B cell (primary cell): ENCODE results near the gene HOXB3. TPM values are rescaled to one million over a fixed set of nuclear protein-coding genes. Genes with fewer than 3 reads are reported as not detected.
A peak's percentile ranks its signal among the peaks of the same experiment; 100 is the strongest.

Source experiments
- ATAC-seq: fragments of 200-7000 bp; cut with Tn5 transposase; one replicate; pipeline ENCODE4 v1.10.0; 2021; ENCODE audit warnings: low read depth, mild to moderate bottlenecking, moderate number of reproducible peaks, moderate library complexity
- CTCF ChIA-PET: fragments of 350-600 bp; sonication (Branson Sonifier 250); formaldehyde crosslinking; loops from one replicate; lab custom pipeline; 2021; ENCODE audit warnings: antibody characterized with exemption, inconsistent platforms; lab: Charles Lee
- POLR2A ChIA-PET: fragments of 350-600 bp; sonication (Branson Sonifier 250); formaldehyde crosslinking; loops from one replicate; lab custom pipeline; 2021; ENCODE audit warnings: antibody characterized with exemption; lab: Charles Lee
- DNase-seq: peaks from one replicate; pipeline ENCODE4 v3.0.0; 2013
- H2AFZ ChIP-seq: 2 replicates; pipeline ENCODE4 v1.6.1; 2012; ENCODE audit warnings: mild to moderate bottlenecking, low read depth, low read length; ENCODE audit not compliant: insufficient read depth, poor library complexity, severe bottlenecking
- H3K27ac ChIP-seq, 2 donors: 1 replicate in 1 of 2; 2 replicates in 1 of 2; pipeline ENCODE4 v1.5.1; 2012 to 2013; ENCODE audit warnings: low read length in 2 of 2, mild to moderate bottlenecking in 2 of 2, moderate library complexity in 1 of 2
- H3K27me3 ChIP-seq, 4 experiments: fragments of 200-600 bp in 1 of 4; sonication (generic) in 1 of 4; replicated peaks in 1 of 4; 1 replicate in 2 of 4; 2 replicates in 2 of 4; pipeline versions ENCODE4 v1.6.1 to v1.7.0; 2013 to 2016; ENCODE audit warnings: low read length in 3 of 4, mild to moderate bottlenecking in 2 of 4, mixed read lengths in 1 of 4, moderate library complexity in 1 of 4; ENCODE audit not compliant: insufficient read depth in 4 of 4, control insufficient read depth in 3 of 4; ENCODE audit errors: control extremely low read depth in 1 of 4
- H3K36me3 ChIP-seq, 2 experiments: replicated peaks in 1 of 2; 1 replicate in 1 of 2; 2 replicates in 1 of 2; pipeline versions ENCODE4 v1.6.1 to v1.7.1; 2013; ENCODE audit warnings: low read length in 1 of 2; ENCODE audit not compliant: insufficient read depth in 2 of 2, control insufficient read depth in 1 of 2; ENCODE audit errors: control extremely low read depth in 1 of 2, extremely low read depth in 1 of 2
- H3K4me1 ChIP-seq, 2 donors: fragments of 200-600 bp in 1 of 2; sonication (generic) in 1 of 2; 1 replicate in 1 of 2; 2 replicates in 1 of 2; pipeline versions ENCODE4 v1.5.1 to v1.6.1; 2013 to 2017; ENCODE audit warnings: low read length in 2 of 2; ENCODE audit not compliant: control insufficient read depth in 2 of 2, insufficient read depth in 2 of 2
- H3K4me2 ChIP-seq: replicated peaks from 2 replicates; pipeline ENCODE3; 2012; ENCODE audit warnings: mild to moderate bottlenecking, low read depth, low read length; ENCODE audit not compliant: poor library complexity, severe bottlenecking
- H3K4me3 ChIP-seq, 5 experiments: fragments of 200-600 bp in 1 of 5; sonication (generic) in 1 of 5; 1 replicate in 3 of 5; 2 replicates in 2 of 5; pipeline versions ENCODE4 v1.5.1 to v1.7.0; 2011 to 2016; ENCODE audit warnings: low read length in 4 of 5, mild to moderate bottlenecking in 4 of 5, low read depth in 2 of 5, control low read depth in 1 of 5, moderate library complexity in 1 of 5; ENCODE audit not compliant: insufficient read depth in 1 of 5; ENCODE audit errors: control extremely low read depth in 1 of 5, extremely low read depth in 1 of 5
- H3K79me2 ChIP-seq: fragments of 200-600 bp; sonication (generic); one replicate; pipeline ENCODE4 v1.6.0; 2016; ENCODE audit warnings: low read length; ENCODE audit not compliant: control insufficient read depth, insufficient read depth
- H3K9ac ChIP-seq: fragments of 200-600 bp; sonication (generic); 2 replicates; pipeline ENCODE4 v1.6.1; 2017; ENCODE audit warnings: mild to moderate bottlenecking, low read length, moderate library complexity
- H3K9me3 ChIP-seq, 3 donors: one replicate each; pipeline versions ENCODE4 v1.6.1 to v1.7.1; 2013; ENCODE audit warnings: low read length in 2 of 3; ENCODE audit not compliant: control insufficient read depth in 2 of 3, insufficient read depth in 1 of 3; ENCODE audit errors: control extremely low read depth in 1 of 3
- H4K20me1 ChIP-seq: 2 replicates; pipeline ENCODE4 v1.6.0; 2012; ENCODE audit warnings: mild to moderate bottlenecking, low read length; ENCODE audit not compliant: insufficient read depth, control insufficient read depth, poor library complexity, severe bottlenecking
- H3K27ac Mint-ChIP-seq: one replicate; pipeline ENCODE4 v1.8.0; 2021; ENCODE audit warnings: mixed read lengths
- H3K27me3 Mint-ChIP-seq: one replicate; pipeline ENCODE4 v1.8.0; 2021; ENCODE audit warnings: mixed read lengths
- H3K4me1 Mint-ChIP-seq: one replicate; pipeline ENCODE4 v1.8.0; 2021; ENCODE audit warnings: mixed read lengths
- H3K4me3 Mint-ChIP-seq: one replicate; pipeline ENCODE4 v1.8.0; 2021; ENCODE audit warnings: mixed read lengths
- H3K9me3 Mint-ChIP-seq: one replicate; pipeline ENCODE4 v1.8.0; 2022; ENCODE audit warnings: mixed read lengths; ENCODE audit not compliant: insufficient read depth
- CTCF ChIP-seq: fragments of 200-600 bp; IDR thresholded peaks from one replicate; pipeline ENCODE4 v1.8.0; 2022; ENCODE audit warnings: antibody characterized with exemption, mild to moderate bottlenecking
- EZH2 ChIP-seq: IDR thresholded peaks from 2 replicates; pipeline ENCODE4 v1.6.1; 2012; ENCODE audit warnings: borderline replicate concordance, low read depth, mild to moderate bottlenecking, moderate library complexity, low read length; ENCODE audit not compliant: insufficient read depth, poor library complexity, severe bottlenecking
- WGBS: methylation state at CpG from one replicate; pipeline ENCODE4 v1.1.5; 2013; ENCODE audit warnings: missing lambda C conversion rate; ENCODE audit not compliant: insufficient coverage; 5-methylcytosine and 5-hydroxymethylcytosine counted together
- intact Hi-C: fragments of 100-400 bp; cut with micrococcal nuclease; formaldehyde crosslinking; loops from one replicate; pipeline ENCODE4 v1.10.0; 2022
- polyA plus RNA-seq: library from polyadenylated mRNA; depleted of rRNA; stranded (reverse); fragments of >200 nt; gene quantifications from 2 replicates; pipeline ENCODE4 v1.2.3, GENCODE V29; 2012
- total RNA-seq, 2 donors: library from RNA; stranded (reverse); fragments of 120-200 nt in 1 of 2; gene quantifications; 1 replicate in 1 of 2; 2 replicates in 1 of 2; pipeline versions ENCODE4 v1.2.3 to v1.2.4, GENCODE V29; 2013 to 2022

The HOXB3 gene
- total and polyA plus RNA-seq, 2 donors (not counting 1 experiment from before 2014, with no cell fraction given), result 3.0 to 4.0 TPM

- H3K27me3 Mint-ChIP-seq, result peaks cover 84% of the 10 kb centered on the region
- H2AFZ ChIP-seq, result peak overlapping the region; percentile 36
- intact Hi-C loops, result no loop called here
- no peak overlapping the region for H3K27ac Mint-ChIP-seq
- WGBS, result 3% methylated on average over 35 of the region's 39 CpGs
- no peak overlapping the region for H3K4me3 ChIP-seq
- peaks cover 20 to 38% of the 10 kb centered on the region in 2 donors for H3K4me1 ChIP-seq
- TF ChIP-seq CTCF, result peak; percentile 74
- peak; percentile 31 for TF ChIP-seq EZH2
- peaks cover 0 to 16% (median 0%) of the 10 kb centered on the region in 3 donors for H3K9me3 ChIP-seq
- H4K20me1 ChIP-seq, result no peaks in the 10 kb centered on the region
- H3K4me2 ChIP-seq, result peak overlapping the region; percentile 54
- H3K27ac ChIP-seq, result no peak overlapping the region
- peaks cover 0 to 86% (median 55%) of the 10 kb centered on the region in 4 experiments for H3K27me3 ChIP-seq
- peaks cover 15% of the 10 kb centered on the region for H3K4me1 Mint-ChIP-seq
- no peaks in the 10 kb centered on the region for H3K36me3 ChIP-seq
- ChIA-PET CTCF (interaction anchor here (0.7 to 2.4 kb wide), 11 partner anchors 10 to 794 kb away, joined by 3 to 9 read pairs (median 5); partner anchors contain the start of gene HOXB9), POLR2A (interaction anchor here (0.6 kb wide), 1 partner anchor 26 kb away, joined by 4 read pairs; no protein-coding TSS in a partner anchor)
- no peaks in the 10 kb centered on the region for H3K9me3 Mint-ChIP-seq
- no peak overlapping the region for H3K4me3 Mint-ChIP-seq
- no peaks in the 10 kb centered on the region for H3K79me2 ChIP-seq
- DNase-seq, result peak; percentile 66
- ATAC-seq, result peak; percentile 62
- no peak overlapping the region for H3K9ac ChIP-seq
Observed at GRCh38 chr17:48636177-48637018, 46.4 kb upstream of the HOXB3 start.
